ENCODE measurements around the gene GOLGA8J. TPM values are rescaled to one million over a fixed set of nuclear protein-coding genes. Genes with fewer than 3 reads are reported as not detected.

The GOLGA8J gene
- total RNA-seq, 1 experiment from 2014 or later: not detected

DNA sequence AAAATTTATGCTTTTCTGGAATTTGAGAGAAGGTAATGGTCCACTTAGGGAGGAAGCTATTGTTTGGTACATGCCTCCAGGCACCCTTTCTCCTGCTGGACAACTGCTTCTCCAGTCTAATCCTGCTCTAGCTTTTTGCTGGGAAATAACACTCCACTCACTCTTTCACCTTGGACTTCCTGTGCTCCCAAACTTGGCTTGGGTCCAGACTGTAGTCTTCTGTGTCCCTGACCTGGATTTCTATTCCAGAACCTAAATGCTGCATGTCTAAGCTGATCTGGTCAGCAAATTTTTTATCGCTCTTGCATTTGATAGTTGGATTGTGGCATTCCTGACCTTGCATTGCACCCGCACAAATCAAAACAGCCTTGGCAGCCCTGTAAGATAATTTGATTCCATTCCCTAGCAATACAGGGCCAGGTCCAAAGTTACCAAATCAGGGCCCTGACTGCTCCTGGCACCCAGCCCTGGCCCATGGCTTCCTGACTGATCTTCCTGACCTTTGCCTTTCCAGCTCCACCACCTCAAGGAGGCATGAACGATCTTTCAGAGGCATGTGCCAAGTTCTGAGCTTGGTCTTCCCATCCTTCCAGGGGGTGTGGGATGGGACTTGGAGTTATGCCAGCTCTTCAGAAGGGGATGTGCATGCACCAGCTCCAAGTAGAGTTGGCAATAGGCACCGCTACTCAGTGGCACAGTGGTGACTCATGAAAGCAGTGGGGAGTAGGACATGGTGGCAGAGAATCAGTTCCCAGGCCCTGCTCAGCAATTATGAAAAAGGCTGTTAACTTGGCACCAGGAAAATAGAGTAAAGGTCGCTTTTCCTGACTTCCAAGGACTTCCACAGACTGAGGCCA, 43.9 kb upstream of the GOLGA8J start:
- H4K5ac ChIP-seq (ENCODE audit: insufficient read length, low read depth, low read length): no peak overlapping the region
- no peaks in the 10 kb centered on the region for H3K79me2 ChIP-seq (ENCODE audit: insufficient read depth, low read length)
- H3K27me3 ChIP-seq (ENCODE audit: insufficient read depth, low read length): no peaks in the 10 kb centered on the region
- H2BK12ac ChIP-seq (ENCODE audit: insufficient read length, low read depth, low read length): no peak overlapping the region
- H3K27ac ChIP-seq (ENCODE audit: insufficient read length, low read depth, low read length): no peak overlapping the region
- no peak overlapping the region for H2AK5ac ChIP-seq (ENCODE audit: insufficient read length, low read length)
- H3K9me3 Mint-ChIP-seq: no peaks in the 10 kb centered on the region
- H3K9ac ChIP-seq (ENCODE audit: extremely low read depth, insufficient read length, low read length): no peak overlapping the region
- H3K56ac ChIP-seq (ENCODE audit: insufficient read length, low read depth, low read length): no peak overlapping the region
- WGBS (ENCODE audit: extremely low coverage, insufficient read length, low lambda C conversion rate): no CpG with 5 or more reads among the region's 5 CpGs
- H3K4me2 ChIP-seq (ENCODE audit: insufficient read depth, insufficient read length, low read length): no peak overlapping the region
- no peak overlapping the region for H3K18ac ChIP-seq (ENCODE audit: insufficient read length, low read depth, low read length)
- no peaks in the 10 kb centered on the region for H3K4me1 Mint-ChIP-seq
- no peak overlapping the region for H4K8ac ChIP-seq (replicated peaks; ENCODE audit: insufficient read length, low read depth, low read length)
- H3K4ac ChIP-seq (ENCODE audit: low read depth, low read length): no peak overlapping the region
- no peak overlapping the region for H3K14ac ChIP-seq (ENCODE audit: insufficient read depth, low read length)
- no peak overlapping the region for H3K23ac ChIP-seq (ENCODE audit: insufficient read length, low read depth, low read length)
- peaks cover 1% of the 10 kb centered on the region; the same call in 1 of the 2 replicates for H3K27me3 Mint-ChIP-seq (ENCODE audit: low read depth)
- no peak overlapping the region for H2BK20ac ChIP-seq (ENCODE audit: low read depth, low read length, poor library complexity, severe bottlenecking)
- H4K20me1 ChIP-seq (ENCODE audit: control insufficient read depth, insufficient read depth, insufficient read length): no peaks in the 10 kb centered on the region
- H2BK15ac ChIP-seq (ENCODE audit: low read depth, low read length): no peak overlapping the region
- H3T11ph ChIP-seq (ENCODE audit: low read length): no peak overlapping the region
- no peaks in the 10 kb centered on the region for H3K9me3 ChIP-seq (ENCODE audit: control insufficient read depth, low read depth, low read length)
- no peak overlapping the region for H2BK120ac ChIP-seq (ENCODE audit: low read depth, low read length, poor library complexity, severe bottlenecking)
- H3K4me3 Mint-ChIP-seq: no peak overlapping the region
- H3K23me2 ChIP-seq (ENCODE audit: insufficient read length, low read depth, low read length, poor library complexity, severe bottlenecking): no peaks in the 10 kb centered on the region
- no peak overlapping the region for H4K91ac ChIP-seq (ENCODE audit: insufficient read length, low read depth, low read length)
- H3K79me1 ChIP-seq (ENCODE audit: insufficient read depth, low read depth, low read length, poor library complexity, severe bottlenecking): no peaks in the 10 kb centered on the region
- H3K36me3 Mint-ChIP-seq (ENCODE audit: insufficient read depth in 1 of 3, low read depth in 3 of 3): no peaks in the 10 kb centered on the region
- no peaks in the 10 kb centered on the region for H3K4me1 ChIP-seq (ENCODE audit: insufficient read depth, low read length)
- H2BK5ac ChIP-seq (ENCODE audit: insufficient read length, low read length): no peak overlapping the region
- DNase-seq: no peak
- no peak overlapping the region for H3K27ac Mint-ChIP-seq
- no peak for TF ChIP-seq CTCF (conservative IDR thresholded peaks at IDR 0.05)
- no peak overlapping the region for H2AFZ ChIP-seq (ENCODE audit: low read length)
